ENCODE measurements around the gene ARHGAP8.
A peak's percentile ranks its signal among the peaks of the same experiment; 100 is the strongest.

ARHGAP8 gene

DNA sequence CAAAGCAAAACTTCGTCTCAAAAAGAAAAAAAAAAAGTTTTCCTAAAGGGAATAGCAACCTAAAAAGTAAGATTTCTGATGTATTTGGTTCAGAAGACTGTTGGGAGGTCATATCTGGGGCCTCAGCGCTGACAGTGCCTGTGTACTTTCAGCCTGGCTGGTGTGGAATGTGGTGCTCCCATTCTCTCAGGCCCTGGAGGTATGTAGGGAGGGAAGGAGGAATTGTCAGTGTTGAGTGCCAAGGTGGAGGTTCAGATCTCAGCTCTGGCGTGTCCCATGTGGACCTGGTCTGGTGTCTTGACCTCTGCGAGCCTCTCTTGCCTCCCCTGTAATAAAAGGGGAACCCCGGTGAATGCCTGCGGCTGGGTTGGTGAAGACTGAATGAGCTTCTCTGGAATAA is 28.0 kb upstream of the ARHGAP8 start:
- FAIRE-seq, result no peak
- no peak for DNase-seq (ENCODE audit: extremely low spot score, insufficient read length, low read depth)

- no peak for DNase-seq (ENCODE audit: extremely low spot score, insufficient read length, low read depth)
- no peak for FAIRE-seq
Observed at GRCh38 chr22:44724859-44725258, 27.5 kb upstream of the ARHGAP8 start.

DNA sequence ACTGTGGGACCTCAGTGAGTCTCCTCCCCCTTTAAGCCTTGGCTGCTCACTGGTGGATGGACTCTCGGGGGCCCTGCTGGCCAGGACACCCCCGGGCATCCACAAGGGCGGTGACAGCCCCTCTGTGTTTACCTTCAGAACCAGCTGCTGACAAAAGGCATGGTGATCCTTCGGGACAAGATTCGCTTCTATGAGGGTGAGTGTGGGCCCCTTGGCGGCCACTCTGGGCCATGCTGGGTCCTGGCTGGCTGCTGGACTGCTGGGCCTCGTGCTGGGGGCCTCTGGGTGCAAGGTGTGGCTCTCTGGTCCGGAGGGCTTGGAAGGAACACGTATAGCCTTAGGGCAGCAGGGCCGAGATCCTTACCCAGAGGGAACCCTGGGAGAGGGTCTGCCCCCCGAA is 25.9 kb upstream of the ARHGAP8 start:
- FAIRE-seq (no peak), DNase-seq (ENCODE audit: extremely low spot score, insufficient read length, low read depth) (no peak)

DNA sequence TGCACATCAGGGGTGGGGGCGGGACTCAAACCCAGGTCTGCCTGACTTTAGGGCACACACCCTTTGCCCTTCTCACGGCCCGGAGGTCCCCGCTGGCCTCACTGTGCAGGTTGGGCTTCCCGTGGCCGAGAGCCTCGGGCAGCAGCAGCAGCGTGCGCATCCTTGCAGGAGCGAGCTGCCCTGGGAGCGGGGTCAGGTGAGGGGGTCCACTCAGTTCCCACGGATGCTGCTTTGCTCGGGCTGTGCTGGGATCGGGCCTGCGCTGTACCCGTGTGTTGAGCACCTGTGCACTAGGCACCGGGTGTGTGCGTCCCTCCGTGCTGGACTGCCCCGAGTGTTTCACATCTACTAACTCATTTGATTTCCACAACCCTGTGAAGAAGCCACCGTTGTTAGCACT is 25.2 kb upstream of the ARHGAP8 start:
- DNase-seq (ENCODE audit: extremely low spot score, insufficient read length, low read depth) (no peak), FAIRE-seq (no peak)

- DNase-seq (ENCODE audit: extremely low spot score, insufficient read length, low read depth) (no peak), FAIRE-seq (no peak)
Observed at GRCh38 chr22:44727709-44728108, 24.7 kb upstream of the ARHGAP8 start.

GRCh38 chr22:44728761-44729324 is 23.5 kb upstream of the ARHGAP8 start:
- no peak for DNase-seq (ENCODE audit: extremely low spot score, insufficient read length, low read depth)
- no peak for FAIRE-seq

DNA sequence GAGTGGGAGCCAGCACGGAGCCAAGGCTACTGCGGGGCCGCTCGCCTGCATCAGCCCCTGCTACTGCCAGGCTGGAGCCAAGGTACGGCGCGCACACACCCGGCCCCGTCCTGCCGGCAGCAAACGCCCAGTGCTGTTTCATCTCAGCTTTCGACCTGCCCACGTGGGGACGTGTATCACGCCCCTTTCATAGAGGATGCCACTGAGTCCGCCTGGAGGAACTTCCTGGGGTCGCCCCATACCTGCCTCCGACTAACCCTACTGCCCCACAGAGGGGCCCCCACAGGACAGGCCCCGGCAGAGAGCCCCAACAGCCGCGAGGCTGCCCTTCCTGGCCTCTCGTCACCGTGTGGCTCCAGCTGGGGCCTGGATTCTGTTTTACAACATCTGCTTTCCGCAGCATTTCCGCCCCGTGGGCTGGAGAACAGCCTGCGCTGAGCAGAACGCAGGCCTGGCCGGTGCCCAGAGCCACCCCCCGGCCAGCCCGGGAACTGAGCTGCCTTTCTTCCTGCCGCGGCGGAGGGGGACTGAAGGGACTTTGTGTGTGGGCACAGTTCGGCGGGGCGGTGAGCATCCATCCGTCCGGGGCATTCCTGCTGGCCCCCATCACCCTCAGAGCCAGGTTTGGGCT is 22.9 kb upstream of the ARHGAP8 start:
- DNase-seq (ENCODE audit: extremely low spot score, insufficient read length, low read depth), result no peak

GRCh38 chr22:44730022-44730393 is 22.4 kb upstream of the ARHGAP8 start:
- DNase-seq (ENCODE audit: extremely low spot score, insufficient read length, low read depth) (no peak), FAIRE-seq (no peak)

More for the DNA sequence above, 22.9 kb upstream of the ARHGAP8 start:
- no peak for FAIRE-seq

DNA sequence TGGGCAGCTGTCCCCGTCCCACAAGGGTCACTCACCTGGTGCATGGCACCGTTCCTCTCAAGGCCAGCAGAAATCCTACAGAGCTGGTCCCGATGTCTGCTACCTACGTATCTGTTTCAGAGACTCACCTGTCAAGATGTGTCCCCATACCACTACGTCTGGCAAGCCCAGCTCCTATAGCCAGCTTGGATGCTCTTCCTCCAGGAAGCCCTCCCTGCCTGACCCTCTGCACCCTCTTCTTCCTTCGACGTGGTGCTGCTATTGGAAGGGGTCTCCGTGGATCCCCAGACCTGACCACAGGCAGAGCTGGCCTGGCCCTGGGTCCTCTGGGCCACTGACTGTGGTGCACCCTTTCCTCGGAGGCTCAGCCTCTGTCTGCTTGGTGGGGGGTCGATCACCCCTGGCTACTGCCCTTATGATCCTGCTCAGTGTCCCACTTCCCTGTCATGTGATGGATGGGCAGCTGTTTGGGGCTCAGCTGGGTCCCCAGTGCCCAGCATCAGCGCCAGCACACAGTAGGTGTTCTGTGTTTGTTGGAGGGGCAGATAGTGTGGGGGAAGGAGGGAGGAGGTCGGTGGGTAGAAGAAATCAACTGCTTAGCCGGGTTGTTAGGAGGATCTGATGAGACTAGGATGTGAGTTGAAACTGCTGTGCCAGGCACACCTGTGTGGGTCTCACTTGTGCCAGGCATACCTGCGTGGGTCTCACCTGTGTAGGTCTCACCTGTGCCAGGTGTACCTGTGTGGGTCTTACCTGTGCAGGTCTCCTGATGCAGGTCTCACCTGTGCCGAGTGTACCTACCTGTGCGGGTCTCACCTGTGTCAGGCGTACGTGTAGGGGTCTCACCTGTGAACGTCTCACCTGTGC is 21.7 kb upstream of the ARHGAP8 start:
- FAIRE-seq (no peak), DNase-seq (ENCODE audit: extremely low spot score, insufficient read length, low read depth) (no peak)

DNA sequence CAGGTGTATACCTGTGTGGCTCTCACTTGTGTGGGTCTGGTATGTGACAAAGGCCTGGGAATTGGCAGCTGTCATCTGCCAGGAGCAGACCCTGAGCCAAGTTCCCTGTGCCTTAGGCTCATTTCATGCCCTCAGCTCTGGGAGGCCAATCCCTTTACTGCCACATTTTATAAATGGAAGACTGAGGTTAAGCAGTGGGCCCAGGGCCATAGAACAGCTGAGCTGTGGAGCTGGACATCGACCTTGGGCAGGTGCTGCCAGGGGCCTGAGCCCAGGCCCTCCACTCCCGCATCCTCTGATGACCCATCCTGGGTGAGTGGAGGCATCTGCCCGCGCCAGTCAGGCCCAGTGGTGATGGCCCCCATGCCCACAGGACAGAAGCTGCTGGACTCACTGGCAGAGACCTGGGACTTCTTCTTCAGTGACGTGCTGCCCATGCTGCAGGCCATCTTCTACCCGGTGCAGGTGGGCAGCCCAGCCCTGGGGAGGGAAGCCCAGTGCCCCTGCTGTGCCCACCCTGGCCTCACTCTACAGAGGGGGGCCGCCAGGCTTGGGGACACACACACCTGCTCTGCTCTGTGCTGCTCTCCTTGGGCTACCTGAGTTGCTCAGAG is 20.9 kb upstream of the ARHGAP8 start:
- DNase-seq (ENCODE audit: extremely low spot score, insufficient read length, low read depth) (no peak), FAIRE-seq (no peak)

DNA sequence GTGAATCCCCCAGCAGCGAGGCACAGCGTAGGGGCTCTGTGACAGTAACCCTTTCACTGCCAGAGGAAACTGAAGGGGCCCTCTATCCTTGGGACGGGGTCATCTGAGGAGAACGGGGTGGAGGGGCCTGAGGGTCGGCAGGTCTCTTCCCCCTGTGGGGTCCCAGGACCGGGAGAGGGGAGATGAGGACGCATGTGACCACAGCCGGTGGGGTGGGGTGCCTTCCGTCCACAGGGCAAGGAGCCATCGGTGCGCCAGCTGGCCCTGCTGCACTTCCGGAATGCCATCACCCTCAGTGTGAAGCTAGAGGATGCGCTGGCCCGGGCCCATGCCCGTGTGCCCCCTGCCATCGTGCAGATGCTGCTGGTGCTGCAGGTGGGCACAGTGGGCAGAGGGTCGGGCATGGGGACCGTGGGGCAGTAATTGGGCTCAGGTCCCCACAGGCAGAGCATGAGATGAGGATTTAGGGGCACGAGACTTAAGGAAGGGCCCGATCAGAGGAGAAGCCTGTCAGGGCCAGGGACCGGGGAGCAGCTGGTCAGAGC is 20.3 kb upstream of the ARHGAP8 start:
- no peak for DNase-seq (ENCODE audit: extremely low spot score, insufficient read length, low read depth)
- no peak for FAIRE-seq

- FAIRE-seq, result no peak
- no peak for DNase-seq (ENCODE audit: extremely low spot score, insufficient read length, low read depth)
Observed at GRCh38 chr22:44732661-44733060, 19.7 kb upstream of the ARHGAP8 start.

DNA sequence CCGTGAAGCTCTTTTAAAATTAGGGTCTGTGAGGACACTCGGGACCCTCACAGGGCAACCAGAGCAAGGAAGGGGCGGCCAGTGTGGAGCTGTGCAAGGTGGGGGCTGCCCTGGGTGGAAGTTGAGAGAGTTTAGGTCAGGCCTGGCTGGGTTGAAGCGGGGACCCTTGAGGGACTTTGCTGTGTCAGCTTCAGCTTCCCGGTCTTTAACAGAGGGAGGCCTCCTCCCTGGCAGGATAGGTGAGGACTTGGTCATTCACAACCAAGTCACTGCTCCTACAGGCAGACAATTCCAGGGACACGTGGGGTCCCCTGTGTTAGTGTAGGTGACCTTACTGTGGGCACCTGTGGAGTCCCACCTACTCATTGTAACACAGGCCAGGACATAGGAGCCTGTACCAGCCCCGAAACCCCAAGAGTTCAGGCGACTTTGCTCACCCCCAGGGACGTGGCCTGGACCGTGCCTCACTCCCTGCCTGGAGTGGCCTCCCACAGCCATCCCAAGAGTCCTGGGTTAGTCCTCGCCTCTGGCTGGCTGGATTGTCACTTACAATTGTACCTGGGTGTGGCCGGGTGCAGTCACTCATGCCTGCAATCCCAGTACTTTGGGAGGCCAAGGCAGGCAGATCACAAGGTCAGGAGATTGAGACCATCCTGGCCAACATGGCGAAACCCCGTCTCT is 18.8 kb upstream of the ARHGAP8 start:
- FAIRE-seq (no peak), DNase-seq (ENCODE audit: extremely low spot score, insufficient read length, low read depth) (no peak)

- no peak for DNase-seq (ENCODE audit: extremely low spot score, insufficient read length, low read depth)
- FAIRE-seq, result no peak
Observed at GRCh38 chr22:44734278-44734677, 18.1 kb upstream of the ARHGAP8 start.

GRCh38 chr22:44734801-44735517 is 17.4 kb upstream of the ARHGAP8 start:
- DNase-seq (ENCODE audit: extremely low spot score, insufficient read length, low read depth), result no peak
- FAIRE-seq, result no peak

GRCh38 chr22:44735518-44736428 is 16.6 kb upstream of the ARHGAP8 start:
- DNase-seq (ENCODE audit: extremely low spot score, insufficient read length, low read depth) (peak; percentile 72), FAIRE-seq (peak; percentile 75)

DNA sequence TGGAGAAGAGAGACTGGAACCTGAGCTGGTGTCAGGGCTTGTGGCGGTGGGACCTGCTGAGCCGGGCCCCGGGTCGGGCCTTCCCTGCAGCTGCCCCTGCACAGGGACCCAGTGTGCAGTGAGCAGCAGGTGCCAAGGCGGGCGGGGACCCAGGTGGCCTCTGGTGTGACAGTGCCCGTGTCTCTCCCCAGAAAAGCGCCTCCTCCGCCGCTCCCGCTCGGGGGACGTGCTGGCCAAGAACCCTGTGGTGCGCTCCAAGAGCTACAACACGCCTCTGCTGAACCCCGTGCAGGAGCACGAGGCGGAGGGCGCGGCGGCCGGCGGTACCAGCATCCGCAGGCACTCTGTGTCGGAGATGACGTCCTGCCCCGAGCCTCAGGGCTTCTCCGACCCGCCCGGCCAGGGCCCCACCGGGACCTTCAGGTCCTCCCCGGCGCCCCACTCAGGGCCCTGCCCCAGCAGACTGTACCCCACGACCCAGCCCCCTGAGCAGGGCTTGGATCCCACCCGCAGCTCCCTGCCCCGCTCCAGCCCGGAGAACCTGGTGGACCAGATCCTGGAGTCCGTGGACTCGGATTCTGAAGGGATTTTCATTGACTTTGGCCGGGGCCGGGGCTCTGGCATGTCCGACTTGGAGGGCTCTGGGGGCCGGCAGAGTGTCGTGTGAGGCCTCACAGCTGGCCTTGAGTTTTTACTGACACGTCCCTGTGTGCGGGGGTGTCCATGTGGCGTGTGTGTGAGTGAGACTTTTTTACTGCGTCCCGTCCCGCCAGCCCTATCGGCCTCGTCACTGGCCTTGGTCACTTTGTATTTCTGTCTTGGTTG is 15.6 kb upstream of the ARHGAP8 start:
- no peak for DNase-seq (ENCODE audit: extremely low spot score, insufficient read length, low read depth)
- no peak for FAIRE-seq
